HG03097 (cell line): Measurements from ENCODE around the gene KRTAP10-11.
"Not testable (repeated sequence)": the region's sequence is repeated elsewhere in the genome, so short reads cannot be mapped to it uniquely, and the experiment has no call there.

Experiments
- ATAC-seq: cut with Tn5 transposase; IDR thresholded peaks from one replicate; pipeline ENCODE4 v1.9.1; 2021; ENCODE audit not compliant: unreplicated experiment, low FRiP score

The KRTAP10-11 gene, protein sequence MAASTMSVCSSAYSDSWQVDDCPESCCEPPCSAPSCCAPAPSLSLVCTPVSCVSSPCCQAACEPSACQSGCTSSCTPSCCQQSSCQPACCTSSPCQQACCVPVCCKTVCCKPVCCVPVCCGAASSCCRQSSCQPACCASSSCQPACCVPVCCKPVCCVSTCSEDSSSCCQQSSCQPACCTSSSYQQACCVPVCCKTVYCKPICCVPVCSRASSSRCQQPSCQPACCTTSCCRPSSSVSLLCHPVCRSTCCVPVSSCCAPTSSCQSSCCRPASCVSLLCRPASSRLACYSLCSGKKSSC

DNA sequence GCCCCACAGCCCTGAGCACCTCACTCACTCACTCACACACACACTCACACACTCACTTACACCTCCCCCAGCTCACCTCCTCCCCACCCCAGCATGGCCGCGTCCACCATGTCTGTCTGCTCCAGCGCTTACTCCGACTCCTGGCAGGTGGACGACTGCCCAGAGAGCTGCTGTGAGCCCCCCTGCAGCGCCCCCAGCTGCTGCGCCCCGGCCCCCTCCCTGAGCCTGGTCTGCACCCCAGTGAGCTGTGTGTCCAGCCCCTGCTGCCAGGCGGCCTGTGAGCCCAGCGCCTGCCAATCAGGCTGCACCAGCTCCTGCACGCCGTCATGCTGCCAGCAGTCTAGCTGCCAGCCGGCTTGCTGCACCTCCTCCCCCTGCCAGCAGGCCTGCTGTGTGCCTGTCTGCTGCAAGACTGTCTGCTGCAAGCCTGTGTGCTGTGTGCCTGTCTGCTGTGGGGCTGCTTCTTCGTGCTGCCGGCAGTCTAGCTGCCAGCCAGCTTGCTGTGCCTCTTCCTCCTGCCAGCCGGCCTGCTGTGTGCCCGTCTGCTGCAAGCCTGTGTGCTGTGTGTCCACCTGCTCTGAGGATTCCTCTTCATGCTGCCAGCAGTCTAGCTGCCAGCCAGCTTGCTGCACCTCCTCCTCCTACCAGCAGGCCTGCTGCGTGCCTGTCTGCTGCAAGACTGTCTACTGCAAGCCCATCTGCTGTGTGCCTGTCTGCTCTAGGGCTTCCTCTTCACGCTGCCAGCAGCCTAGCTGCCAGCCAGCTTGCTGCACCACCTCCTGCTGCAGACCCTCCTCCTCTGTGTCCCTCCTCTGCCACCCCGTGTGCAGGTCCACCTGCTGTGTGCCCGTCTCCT is at the start of gene KRTAP10-11:
Gene KRTAP10-11, plus strand, starts transcription at position 49 of the 856 bp plus-strand sequence. Its CDS starts 45 bp downstream, at position 94.
- ATAC-seq = not testable (repeated sequence)

DNA sequence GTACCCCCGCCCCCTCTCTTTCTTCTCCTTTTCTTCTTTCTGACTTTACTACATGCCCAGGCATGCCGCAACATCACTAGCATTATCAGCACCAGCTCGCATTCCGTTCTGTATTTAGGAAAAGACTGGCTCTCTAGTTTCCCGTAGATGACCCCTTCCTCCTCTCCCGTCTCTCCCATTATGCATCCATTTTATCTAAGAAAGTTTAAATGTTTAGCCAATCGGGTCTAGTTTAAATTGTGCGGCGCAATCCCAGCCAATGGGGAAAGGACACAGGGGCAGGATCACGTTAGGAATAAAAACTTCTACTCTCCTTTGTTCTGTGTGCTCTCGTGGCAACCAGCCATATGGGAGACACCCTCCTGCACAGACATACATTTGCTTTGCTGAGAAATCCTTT is 48.2 kb upstream of the KRTAP10-11 start:
- ATAC-seq = no peak

DNA sequence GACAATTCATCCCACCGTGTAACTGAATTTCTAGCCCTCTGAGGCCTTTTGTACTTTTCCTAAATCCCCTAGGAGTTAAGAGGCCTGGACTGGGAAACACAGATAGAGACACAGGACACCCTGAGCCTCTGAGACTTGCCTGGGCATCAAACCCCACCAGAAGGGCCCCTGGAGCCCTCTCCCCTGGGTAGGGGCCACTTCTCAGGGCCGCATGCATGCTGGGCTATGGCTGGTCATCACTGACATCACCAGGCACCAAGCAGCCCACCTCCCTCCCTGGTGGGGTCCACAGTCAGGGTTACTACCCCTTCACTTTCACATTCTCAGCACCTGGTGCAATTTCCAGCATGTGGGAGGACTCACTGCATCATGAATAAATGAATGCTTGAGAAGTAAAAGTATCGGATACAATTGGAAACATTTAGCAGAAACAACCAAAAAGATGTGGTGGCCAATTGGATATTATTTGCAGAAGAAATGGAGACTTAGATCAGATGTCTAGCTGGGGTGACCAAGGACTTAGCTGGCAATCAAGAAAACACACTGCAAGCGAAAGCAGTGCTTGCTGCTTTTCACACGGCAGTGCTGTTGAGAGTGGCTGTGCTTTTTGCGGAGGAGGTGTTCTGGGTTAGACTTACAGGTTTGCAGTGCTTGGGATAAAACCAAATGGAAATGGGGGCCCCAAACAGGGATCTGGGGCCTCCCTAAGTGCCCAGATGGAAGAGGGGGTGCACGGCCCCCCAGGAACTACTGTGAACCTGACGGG is 46.8 kb upstream of the KRTAP10-11 start:
- no peak for ATAC-seq

DNA sequence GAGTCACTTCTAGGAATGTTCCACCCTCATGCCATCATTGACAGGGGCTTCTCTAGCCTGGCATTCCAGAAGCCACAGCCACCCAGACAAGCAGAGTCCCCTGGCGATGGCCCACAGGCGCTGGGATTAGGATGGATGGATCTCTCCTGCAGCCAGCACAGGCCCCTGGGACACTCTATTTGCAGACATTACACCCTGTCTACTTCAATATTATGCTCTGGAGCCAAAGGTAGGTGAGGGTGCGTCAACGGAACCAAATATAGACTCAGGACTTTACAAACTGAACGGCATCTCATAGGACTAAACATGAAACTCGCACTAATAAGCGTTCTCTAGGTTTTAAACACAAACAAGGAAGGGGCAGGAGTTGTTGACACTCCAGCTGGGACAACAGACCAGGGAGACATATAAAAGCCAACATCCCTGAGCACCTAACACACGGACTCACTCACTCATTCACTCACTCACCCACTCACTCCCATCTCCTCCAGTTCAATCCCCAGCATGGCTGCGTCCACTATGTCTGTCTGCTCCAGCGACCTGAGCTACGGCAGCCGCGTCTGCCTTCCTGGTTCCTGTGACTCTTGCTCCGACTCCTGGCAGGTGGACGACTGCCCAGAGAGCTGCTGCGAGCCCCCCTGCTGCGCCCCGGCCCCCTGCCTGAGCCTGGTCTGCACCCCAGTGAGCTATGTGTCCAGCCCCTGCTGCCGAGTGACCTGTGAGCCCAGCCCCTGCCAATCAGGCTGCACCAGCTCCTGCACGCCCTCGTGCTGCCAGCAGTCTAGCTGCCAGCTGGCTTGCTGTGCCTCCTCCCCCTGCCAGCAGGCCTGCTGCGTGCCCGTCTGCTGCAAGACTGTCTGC is 45.9 kb upstream of the KRTAP10-11 start, which contains the start of gene KRTAP10-7:
Gene KRTAP10-7, plus strand, starts transcription at position 480 of the 861 bp plus-strand sequence. Its CDS starts 25 bp downstream, at position 505.
- ATAC-seq = not testable (repeated sequence)

DNA sequence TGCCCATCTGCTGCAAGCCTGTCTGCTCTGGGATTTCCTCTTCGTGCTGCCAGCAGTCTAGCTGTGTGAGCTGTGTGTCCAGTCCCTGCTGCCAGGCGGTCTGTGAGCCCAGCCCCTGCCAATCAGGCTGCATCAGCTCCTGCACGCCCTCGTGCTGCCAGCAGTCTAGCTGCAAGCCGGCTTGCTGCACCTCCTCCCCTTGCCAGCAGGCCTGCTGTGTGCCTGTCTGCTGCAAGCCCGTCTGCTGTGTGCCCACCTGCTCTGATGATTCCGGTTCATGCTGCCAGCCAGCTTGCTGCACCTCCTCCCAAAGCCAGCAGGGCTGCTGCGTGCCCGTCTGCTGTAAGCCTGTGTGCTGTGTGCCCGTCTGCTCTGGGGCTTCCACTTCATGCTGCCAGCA is 45.1 kb upstream of the KRTAP10-11 start:
- not testable (repeated sequence) for ATAC-seq

DNA sequence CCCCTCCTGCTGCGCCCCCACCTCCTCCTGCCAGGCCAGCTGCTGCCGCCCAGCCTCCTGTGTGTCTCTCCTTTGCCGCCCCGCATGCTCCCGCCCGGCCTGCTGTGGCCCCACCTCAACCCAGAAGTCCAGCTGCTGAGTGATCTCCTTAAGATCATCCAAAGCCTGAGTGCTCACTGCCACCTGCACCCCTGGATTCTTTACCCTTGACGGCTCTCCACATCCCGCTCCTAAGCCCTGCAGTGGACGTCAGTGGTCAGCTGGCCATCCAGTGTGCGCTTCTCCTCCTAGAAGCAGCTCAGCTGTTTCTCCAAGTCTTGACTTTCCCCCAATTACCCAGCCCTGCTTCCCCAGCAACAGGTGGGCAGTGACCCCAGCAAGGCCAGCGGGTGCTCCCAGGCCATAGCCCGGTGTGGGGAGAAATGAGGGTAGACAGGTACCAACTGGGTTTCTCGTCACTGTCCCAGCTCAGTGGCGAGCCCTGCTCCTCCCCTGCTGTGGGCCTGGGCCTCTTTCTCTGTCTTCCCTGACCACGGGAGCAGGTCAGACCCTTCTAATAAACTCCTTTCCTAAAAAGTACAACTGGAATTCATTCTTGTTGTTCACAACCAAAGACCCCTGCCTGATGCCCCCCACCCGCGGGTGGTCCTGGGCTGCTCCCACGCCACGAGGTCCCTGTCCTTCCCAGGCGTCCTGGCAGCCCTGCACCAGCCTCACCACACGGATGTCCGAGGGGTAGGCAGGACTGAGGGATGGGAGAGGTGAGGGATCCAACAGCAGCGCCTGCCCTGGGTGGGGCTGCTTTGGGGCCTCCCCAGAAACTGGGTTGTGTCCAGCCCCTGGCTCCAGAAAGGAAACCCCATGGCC is 44.4 kb upstream of the KRTAP10-11 start:
- ATAC-seq = no peak

DNA sequence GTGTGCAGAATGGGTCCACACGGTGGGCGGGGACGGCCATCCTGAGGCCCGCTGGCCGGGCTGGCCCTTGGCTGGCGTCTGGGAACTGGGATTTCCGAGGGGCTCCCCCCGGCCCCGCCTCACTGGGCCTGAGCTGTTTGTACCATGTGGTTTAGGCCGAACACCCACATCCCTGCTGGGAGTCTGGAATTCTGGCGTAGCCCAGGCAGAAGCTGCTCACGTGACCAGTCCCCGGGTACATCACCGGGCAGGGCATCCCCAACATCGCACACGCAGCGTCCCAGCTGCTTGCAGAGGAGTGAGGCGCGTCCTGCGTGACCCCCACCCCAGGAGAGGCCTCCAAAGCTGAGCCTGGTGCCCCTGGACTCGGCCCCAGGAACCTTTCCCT is 43.8 kb upstream of the KRTAP10-11 start:
- ATAC-seq = no peak

DNA sequence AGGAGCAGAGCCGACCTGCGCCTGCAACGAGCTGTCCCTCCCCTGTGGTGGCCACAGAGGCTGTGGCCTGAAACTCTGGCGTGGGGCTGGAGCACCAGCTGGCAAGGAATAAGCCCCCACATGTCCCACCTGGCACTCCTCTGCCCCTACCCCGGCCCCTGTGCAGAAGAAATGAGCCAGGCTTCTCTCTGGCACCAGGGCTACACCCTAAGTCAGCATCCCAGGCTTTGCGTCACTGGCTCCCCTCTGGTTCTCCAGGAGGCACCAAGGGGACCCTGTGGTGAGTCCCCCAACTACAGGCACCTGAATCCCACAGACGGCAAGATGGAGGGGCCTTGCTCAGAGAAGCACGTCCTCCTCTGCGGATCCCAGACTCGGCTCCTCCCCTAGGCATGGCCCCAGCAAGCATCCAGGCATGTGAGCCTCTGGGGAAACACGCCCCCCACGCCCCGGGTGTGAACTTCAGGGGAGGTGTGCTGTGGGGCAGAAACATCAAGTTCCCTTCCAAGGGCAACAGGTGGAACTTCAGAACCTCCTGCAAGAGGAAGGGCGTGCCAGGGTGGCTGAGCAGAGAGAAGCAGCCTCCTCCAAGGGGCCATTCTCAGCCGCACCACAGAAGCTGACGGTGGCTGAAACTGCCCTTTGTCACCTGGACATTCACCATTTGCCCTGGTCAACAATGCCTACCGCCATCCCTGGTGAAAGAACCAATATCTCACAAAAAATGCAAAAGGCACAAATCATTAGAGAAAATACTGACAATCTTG is 42.9 kb upstream of the KRTAP10-11 start:
- ATAC-seq = no peak

DNA sequence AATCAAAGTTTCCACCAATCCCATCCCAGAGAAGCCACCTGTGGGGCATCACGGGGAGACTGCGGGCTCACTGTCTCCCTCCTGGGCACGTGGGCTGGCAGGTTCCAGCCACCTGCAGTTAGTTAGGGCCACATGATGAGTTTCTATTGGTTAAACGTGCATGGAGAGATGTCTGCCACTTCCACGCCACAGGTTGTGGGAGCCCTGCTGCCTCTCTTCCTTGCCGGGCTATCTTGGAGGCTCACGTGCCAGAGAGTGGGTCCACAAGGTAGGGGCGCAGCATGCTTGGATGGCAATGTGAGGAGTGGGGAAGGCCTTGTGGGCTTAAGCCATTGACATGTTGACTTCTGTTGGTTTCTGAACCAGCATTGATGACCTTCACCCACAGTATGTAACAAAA is 42.3 kb upstream of the KRTAP10-11 start:
- ATAC-seq = no peak

DNA sequence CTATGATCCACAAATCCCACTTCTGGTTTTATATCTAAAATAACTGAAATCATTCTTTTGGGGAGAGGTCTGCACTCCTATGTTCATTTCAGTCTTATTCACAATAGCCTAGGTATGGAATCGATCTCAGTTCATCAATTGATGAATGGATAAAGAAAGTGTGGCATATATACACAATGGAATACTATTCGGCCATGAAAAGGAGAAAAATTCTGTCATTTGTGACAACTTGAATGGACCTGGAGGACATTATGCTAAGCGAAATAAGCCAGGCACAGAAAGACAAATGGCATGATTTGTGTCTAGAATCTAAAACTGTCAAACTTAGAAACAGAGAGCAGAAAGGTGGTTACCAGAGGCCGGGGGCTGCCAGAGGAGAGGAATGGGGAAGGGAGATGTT is 39.7 kb upstream of the KRTAP10-11 start:
- no peak for ATAC-seq

DNA sequence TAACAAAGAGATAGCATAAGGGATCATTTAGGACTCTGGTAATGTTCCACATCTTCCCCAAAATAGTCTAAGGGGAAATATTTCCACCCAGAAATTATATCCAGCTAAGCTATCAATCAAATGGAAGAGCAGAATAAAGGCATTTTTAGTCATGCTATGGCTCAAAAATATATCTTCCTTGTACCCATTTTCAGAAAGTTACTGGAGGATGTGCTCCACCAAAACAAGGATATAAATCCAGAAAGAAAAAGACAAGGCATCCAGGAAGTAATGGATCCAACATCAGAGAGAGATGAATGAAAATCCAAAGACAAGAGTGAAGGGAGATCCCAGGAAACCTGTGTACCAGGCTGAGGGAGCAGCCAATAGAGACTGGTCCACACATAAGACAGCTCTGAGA is 37.0 kb upstream of the KRTAP10-11 start:
- ATAC-seq = no peak

DNA sequence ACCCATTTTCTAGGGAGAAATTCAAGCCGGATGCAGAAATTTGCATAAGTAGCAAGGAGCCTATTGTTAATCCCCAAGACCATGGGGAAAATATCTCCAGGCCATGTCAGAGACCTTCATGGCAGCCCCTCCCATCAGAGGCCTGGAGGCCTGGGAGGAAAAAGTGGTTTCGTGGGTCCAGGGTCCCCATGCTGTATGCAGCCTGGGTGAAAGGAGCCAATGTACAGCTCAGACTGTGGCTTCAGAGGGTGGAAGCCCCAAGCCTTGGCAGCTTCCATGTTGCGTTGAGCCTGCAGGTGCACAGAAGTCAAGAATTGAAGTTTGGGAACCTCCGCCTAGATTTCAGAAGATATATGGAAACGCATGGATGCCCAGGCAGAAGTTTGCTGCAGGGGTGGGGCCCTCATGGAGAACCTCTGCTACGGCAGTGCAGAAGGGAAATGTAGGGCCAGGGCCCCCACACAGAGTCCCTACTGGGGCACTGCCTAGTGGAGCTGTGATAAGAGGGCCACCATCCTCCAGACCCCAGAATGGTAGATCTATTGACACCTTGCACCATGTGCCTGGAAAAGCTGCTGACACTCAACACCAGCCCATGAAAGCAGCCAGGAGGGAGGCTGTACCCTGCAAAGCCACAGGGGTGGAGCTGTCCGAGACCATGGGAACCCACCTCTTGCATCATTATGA is 35.9 kb upstream of the KRTAP10-11 start:
- not testable (repeated sequence) for ATAC-seq

DNA sequence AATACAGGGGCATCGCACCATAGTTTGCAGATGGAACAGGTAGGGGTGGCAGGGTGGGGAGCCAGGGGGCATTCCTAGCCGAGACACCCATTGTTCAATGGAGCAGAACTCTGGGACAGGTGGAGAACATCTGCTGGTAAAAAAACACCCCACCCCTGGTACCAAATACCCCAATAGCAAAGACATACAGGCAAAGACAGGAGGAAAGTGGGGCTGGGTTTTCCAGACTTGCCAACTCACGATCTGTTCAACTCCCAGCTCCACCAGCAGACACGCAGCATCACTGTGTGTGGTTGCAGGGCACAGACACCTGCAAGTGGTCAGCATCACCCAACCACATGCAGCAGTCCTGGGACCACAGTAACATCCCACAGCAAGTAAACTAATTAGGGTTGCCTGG is 34.7 kb upstream of the KRTAP10-11 start:
- ATAC-seq = no peak

DNA sequence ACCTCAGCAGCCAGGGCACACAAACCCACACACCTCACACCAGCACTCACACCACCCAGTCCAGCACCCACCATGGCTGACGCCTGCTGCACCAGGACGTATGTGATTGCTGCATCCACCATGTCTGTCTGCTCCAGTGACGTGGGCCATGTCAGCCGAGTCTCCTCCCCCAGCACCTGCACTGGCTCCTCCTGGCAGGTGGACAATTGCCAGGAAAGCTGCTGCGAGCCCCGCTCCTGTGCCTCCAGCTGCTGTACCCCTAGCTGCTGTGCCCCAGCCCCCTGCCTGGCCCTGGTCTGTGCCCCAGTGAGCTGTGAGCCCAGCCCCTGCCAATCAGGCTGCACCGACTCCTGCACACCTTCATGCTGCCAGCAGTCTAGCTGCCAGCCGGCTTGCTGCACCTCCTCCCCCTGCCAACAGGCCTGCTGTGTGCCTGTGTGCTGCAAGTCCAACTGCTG is 34.2 kb upstream of the KRTAP10-11 start, which contains the start of gene KRTAP10-8:
Gene KRTAP10-8, plus strand, starts transcription at position 51 of the 458 bp plus-strand sequence. Its CDS starts 22 bp downstream, at position 73.
- ATAC-seq = no peak

DNA sequence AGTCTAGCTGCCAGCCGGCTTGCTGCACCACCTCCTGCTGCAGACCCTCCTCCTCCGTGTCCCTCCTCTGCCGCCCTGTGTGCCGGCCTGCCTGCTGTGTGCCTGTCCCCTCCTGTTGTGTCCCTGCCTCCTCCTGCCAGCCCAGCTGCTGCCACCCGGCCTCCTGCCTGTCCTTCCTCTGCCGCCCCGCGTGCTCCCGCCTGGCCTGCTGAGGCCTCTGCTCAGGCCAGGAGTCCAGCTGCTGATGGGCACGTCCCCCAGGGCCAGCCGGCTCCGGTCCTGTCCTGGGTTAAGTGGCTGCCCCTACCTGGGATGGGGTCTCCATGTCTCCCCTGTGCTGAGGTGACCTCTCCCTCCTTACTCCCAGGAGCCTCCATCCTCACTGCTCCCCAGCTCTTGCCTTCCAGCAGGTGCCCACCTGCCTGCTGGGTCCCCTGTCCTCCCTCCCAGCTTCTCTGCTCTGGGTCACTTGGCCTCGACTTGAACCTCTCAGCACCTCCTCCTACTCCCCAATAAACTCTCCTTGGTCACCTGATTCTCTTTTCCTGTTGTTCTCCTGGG is 33.5 kb upstream of the KRTAP10-11 start:
- ATAC-seq = no peak

DNA sequence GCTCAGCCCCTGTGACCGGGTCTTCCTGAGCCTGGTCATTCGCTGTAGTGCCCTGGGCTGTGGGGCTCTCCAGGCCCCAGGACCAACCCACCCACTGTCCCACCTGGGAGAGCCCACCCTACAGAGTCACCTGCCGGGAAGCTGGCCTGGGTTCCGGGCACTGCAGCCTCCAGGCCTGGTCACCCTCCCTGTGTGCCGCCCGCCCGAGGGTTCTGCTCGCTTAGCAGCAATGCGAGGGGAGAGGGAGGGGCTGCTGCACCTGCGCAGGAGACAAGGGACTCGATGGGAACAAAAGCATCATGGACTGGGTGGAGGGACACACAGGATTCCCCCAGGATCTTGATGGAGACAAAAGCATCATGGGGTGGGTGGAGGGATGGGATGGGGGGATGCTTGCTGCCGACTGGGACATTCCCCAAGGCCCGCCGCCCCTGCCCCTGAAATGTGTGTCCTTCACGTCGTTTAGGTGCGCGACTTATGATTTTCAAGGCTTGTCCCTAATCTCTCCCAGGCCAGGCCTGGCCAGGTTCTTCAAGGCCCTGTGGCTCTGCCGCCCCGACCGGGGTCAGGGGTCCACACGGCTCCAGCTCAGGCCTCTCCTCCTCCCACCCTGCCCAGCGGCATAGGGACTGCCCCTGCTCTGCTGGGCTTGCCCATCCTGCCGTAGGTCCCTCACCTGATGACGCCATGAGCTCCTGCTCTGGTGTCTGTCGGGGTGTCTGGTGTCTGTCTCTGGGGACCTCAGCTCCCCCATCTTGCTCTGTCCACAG is 32.6 kb upstream of the KRTAP10-11 start:
- ATAC-seq = no peak
